Right cardiac atrium (tissue), 5 donors: Measurements from ENCODE around the gene SOX12. TPM values are rescaled to one million over a fixed set of nuclear protein-coding genes. Genes with fewer than 3 reads are reported as not detected.

Experiments used
- ATAC-seq, 2 donors: fragments of 200-7000 bp; cut with Tn5 transposase; one replicate each; pipeline versions ENCODE4 v1.8.0 to v1.9.1; 2020; ENCODE audit warnings: moderate library complexity in 2 of 2, mild to moderate bottlenecking in 1 of 2
- DNase-seq, 3 donors: peaks; one replicate each; pipeline ENCODE4 v3.0.0-alpha.2; 2020
- H3K27ac ChIP-seq: one replicate; pipeline ENCODE4 v1.5.1; 2013; ENCODE audit warnings: mild to moderate bottlenecking, low read length, control low read depth, moderate library complexity
- H3K27me3 ChIP-seq: one replicate; pipeline ENCODE4 v1.6.1; 2013; ENCODE audit not compliant: control insufficient read depth, insufficient read depth
- H3K4me1 ChIP-seq: one replicate; pipeline ENCODE4 v1.6.1; 2013; ENCODE audit warnings: low read length; ENCODE audit not compliant: control insufficient read depth, insufficient read depth
- H3K4me3 ChIP-seq: one replicate; pipeline ENCODE4 v1.5.1; 2013; ENCODE audit warnings: low read length, control low read depth
- H3K9me3 ChIP-seq: one replicate; pipeline ENCODE4 v1.6.1; 2013; ENCODE audit warnings: low read length; ENCODE audit not compliant: control insufficient read depth
- WGBS: extraction: QIAGEN DNeasy Blood & Tissue Kit; methylation state at CpG from one replicate; pipeline ENCODE4 v1.1.7; 2013; 5-methylcytosine and 5-hydroxymethylcytosine counted together
- intact Hi-C, 4 donors: fragments of 100-400 bp; cut with DNase I; formaldehyde crosslinking; loops; one replicate each; pipeline versions ENCODE4 v1.11.0 to v1.14.0; 2022 to 2023
- polyA plus RNA-seq: library from polyadenylated mRNA; stranded (reverse); fragments of 200-250 nt; gene quantifications from one replicate; pipeline ENCODE4 v1.2.3, GENCODE V29; 2013
- total RNA-seq, 4 donors: library from RNA; stranded (reverse); fragmentation: NEBNext Ultra II Directional; extraction: Animal tissue kit (Norgen Biotek cat#: 25700); gene quantifications; one replicate each; pipeline ENCODE4 v1.2.1, GENCODE V29; 2021
- donor health status: healthy with polysubstance abuse.
- donor health status: DM: no; HTN: yes; CAD: no.
- donor health status: DM: no; HTN: no; CAD: no.
- donor health status: DM: no; HTN: yes; CAD: no; lungs with severe emphysema.
- donor health status: DM: yes; HTN: yes; CAD: no.

Gene SOX12
- total and polyA plus RNA-seq, 5 donors: 5.1 to 13.7 (median 11.8) TPM

DNA sequence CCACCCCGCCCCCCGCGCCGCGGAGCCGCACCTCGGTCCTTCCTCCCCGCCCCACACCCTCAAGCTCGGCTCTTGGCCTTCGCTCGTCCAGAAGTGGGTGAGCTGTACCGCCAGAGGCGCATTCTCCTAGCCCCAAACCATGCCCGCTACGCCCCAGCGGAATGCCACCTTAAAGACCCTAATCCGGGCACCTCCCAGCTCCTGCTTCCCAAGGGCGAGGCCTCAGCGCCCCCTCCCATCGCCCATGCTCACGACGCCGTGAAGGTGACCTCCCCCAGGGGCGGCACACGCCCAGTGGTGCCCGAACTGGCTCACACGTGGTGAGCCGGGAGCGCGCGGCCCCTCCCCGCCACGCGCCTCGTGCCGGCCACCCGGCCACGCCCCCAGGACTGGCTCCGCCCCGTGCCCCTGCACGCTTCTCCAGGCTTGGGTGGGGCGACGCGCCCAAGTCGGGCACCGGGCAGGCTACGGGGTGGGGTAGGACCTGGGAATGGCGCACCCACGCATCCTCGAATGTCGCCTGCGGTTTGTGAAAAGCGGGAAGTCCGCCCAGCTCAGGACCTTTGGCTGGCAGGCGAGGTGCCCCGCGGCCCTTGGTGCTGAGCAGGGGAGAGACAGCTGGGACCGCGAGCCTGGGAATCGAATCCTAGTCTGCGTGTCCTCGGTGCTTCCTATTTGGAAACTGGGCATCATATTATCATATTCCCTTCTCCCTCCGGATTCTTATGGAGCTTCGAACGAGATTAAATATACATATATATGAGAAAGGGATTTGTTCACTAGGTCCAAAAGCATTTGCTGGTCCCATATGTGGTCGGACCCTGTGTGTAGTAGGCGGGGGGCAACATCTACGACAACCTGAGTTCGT, 941 bp upstream of the SOX12 start:
- WGBS: under 1% methylated on average over 68 of the region's 69 CpGs
- Histone ChIP-seq H3K27ac (peak overlapping the region; percentile 84), H3K4me3 (peak overlapping the region; percentile 79), H3K9me3 (no peaks in the 10 kb centered on the region), H3K27me3 (no peaks in the 10 kb centered on the region), H3K4me1 (no peaks in the 10 kb centered on the region)
- intact Hi-C loops: loop anchor here in 1 of 4 donors (10.0 kb wide), 1 partner anchor 50 kb away; no protein-coding TSS in a partner anchor
- peak; percentile 81 to 87 for ATAC-seq
- DNase-seq: peak; percentile 93 to 97 (median 97)

DNA sequence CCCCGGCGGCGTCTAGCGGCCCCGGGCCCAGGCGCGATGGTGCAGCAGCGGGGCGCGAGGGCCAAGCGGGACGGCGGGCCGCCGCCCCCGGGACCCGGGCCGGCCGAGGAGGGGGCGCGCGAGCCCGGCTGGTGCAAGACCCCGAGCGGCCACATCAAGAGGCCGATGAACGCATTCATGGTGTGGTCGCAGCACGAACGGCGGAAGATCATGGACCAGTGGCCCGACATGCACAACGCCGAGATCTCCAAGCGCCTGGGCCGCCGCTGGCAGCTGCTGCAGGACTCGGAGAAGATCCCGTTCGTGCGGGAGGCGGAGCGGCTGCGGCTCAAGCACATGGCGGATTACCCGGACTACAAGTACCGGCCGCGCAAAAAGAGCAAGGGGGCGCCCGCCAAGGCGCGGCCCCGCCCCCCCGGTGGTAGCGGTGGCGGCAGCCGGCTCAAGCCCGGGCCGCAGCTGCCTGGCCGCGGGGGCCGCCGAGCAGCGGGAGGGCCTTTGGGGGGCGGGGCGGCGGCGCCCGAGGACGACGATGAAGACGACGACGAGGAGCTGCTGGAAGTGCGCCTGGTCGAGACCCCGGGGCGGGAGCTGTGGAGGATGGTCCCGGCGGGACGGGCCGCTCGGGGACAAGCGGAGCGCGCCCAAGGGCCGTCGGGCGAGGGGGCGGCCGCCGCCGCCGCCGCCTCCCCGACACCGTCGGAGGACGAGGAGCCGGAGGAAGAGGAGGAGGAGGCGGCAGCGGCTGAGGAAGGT, 715 bp downstream of the SOX12 start:
- ATAC-seq (peak in 1 of 2 donors; percentile 0), DNase-seq (peak; percentile 78 to 92 (median 91))
- under 1% methylated on average over 103 of the region's 103 CpGs for WGBS
- no peaks in the 10 kb centered on the region for H3K9me3 ChIP-seq
- H3K27me3 ChIP-seq: no peaks in the 10 kb centered on the region
- H3K4me1 ChIP-seq: no peaks in the 10 kb centered on the region
- H3K27ac ChIP-seq: peak overlapping the region; percentile 89
- intact Hi-C loops: loop anchor here in 1 of 4 donors (10.0 kb wide), 1 partner anchor 51 kb away; no protein-coding TSS in a partner anchor
- peak overlapping the region; percentile 79 for H3K4me3 ChIP-seq

DNA sequence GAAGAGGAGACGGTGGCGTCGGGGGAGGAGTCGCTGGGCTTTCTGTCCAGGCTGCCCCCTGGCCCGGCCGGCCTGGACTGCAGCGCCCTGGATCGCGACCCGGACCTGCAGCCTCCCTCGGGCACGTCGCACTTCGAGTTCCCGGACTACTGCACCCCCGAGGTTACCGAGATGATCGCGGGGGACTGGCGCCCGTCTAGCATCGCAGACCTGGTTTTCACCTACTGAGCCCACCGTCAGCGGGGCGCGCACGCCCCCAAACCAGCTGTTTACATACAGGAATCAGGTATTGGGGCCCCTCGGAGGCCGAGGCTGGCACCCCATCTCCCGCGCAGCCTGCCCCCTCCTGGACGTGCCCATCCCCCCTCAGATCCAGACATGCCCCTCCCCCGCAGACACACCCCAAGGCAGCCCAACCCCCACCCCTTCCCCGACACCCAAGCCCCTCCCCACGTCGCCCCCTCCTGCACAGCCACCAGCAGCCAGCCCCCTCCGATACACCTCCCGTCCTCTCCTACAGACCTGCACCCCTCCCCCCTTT, 1.4 kb downstream of the SOX12 start:
- H3K27ac ChIP-seq: peak overlapping the region; percentile 89
- ATAC-seq (no peak), DNase-seq (no peak)
- intact Hi-C loops: loop anchor here in 1 of 4 donors (10.0 kb wide), 1 partner anchor 52 kb away; no protein-coding TSS in a partner anchor
- WGBS: 1% methylated on average over 38 of the region's 38 CpGs
- no peaks in the 10 kb centered on the region for H3K4me1 ChIP-seq
- H3K4me3 ChIP-seq: peak overlapping the region; percentile 79
- H3K9me3 ChIP-seq: no peaks in the 10 kb centered on the region
- H3K27me3 ChIP-seq: no peaks in the 10 kb centered on the region

DNA sequence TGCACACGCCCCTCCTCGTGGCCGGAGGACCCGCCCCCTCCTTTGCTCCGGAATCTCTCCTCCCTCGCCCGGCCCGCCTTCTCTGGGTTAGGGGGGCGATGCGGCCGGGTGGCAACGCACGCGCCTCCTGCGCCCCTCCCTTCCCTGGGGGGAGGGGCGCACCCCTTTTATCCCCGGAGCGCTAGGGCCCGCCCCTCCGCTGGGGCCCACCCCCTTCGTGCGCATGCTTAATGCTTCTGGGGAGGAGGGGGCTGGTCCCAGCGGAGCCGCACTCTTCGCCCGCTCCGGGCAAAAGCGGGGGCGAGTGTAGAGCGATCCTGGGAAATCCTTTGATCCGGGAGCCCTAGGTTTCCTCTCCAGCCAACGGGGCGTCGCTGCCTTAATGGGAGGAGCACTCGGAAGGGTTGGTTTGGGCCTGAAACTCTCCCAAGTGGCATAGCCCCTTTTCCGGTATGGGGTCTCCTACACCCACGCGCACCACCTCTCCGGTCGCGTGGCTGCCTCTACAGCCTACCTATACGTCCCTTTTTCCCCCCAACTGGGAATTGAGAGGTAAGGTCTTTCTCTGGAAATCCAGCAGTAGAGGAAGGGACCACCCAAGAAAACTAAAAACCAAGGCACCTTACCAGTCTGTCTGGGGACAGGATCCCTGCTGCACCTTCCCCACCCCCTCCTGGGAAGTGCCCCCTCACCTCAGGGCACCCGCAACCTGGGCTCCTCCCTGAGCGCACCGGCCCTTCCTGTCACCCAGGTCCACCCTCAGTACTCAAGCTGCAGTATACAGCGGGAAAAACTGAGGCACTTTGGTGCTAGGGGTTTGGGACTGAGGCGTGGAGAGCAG, 2.1 kb downstream of the SOX12 start:
- Histone ChIP-seq H3K9me3 (no peaks in the 10 kb centered on the region), H3K27me3 (no peaks in the 10 kb centered on the region), H3K27ac (peak overlapping the region; percentile 16), H3K4me1 (no peaks in the 10 kb centered on the region), H3K4me3 (peak overlapping the region; percentile 79)
- peak; percentile 58 to 65 for ATAC-seq
- intact Hi-C loops: loop anchor here in 1 of 4 donors (10.0 kb wide), 1 partner anchor 53 kb away; no protein-coding TSS in a partner anchor
- peak; percentile 88 to 95 (median 94) for DNase-seq
- WGBS: 5% methylated on average over 46 of the region's 47 CpGs

DNA sequence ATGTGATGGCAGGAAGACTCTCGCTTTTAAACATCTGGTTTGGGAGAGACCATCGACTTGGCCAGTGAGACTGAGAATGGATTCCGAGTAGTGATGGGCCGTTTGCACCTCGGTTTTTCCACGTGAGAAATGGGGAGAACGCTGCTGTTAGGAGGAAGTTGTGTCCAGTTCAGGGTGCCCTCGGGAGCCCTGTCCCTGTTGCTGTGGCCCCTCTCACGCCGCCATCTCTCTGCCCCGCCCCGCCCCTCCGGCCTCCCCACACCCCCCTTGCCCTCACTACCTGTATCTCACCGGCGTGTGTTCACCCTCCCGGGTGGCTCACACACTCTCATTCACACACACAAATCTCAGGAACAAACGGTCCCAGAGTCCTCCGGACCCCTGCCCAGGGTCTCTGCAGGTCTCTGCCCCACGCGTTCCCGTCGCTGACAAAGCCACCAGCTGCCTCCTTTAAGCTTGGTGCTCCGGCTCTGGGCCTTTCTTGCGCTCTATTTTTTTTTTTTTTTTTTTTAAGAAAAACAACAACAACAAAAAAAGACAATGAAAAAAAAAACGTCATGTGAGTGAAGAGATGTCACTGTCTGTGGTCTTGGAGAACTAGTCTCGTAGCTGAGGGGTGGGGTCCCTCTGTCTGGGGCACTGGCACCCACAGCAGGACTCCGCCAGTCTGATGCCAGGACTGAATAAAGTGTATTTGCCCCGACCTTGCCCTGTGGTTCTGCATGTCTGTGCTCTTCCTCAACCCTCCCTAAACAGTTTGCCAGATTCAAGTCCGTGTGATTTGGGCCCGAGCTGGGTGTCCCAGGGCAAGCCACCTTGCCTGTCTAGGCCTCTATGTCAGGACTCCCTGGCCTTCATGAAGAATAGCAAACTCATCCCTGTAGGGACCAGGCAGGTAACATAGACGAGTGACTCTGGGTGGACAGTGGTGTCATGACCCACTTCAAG, 2.9 kb downstream of the SOX12 start:
- DNase-seq: peak in 1 of 3 donors; percentile 59
- H3K27me3 ChIP-seq: no peaks in the 10 kb centered on the region
- H3K9me3 ChIP-seq: no peaks in the 10 kb centered on the region
- no peaks in the 10 kb centered on the region for H3K4me1 ChIP-seq
- no peak for ATAC-seq
- intact Hi-C loops: loop anchor here in 1 of 4 donors (10.0 kb wide), 1 partner anchor 54 kb away; no protein-coding TSS in a partner anchor
- 41% methylated on average over 31 of the region's 31 CpGs for WGBS
- peak overlapping the region; percentile 79 for H3K4me3 ChIP-seq
- H3K27ac ChIP-seq: peak overlapping the region; percentile 16

DNA sequence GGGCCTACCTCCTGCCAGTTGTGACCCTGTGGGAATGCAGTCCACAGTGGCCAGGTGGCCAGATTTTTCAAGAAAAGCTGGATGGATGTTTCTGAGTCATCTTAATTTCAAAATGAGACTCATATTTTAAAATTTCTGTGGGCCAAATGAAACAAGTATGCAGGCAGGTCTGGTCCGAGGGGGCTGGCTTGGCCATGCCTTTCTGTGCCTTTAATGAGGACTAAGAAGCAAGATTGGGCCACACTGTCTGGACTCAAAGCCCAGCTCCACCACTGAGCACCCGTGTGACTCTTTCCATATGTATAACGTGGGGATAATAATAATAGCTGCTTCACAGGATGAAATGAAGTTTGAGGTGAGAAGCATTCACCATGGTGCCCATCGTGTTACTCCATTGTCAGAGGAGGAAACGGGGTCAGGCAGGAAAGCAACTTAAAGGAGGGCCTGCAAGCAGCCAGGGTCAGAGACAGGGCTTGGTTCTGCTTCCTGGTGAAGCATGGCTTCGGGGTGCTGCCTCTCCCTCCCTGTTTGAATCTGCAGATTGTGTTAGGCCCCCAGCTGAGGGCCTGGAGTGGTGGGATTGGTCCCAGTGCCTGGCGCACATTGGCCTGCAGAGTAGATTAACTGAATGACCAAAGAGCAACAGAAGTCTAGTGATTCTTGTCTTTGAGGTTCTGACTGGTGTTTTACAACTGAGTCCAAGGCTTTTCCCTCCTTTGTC, 3.8 kb downstream of the SOX12 start:
- intact Hi-C loops: loop anchor here in 1 of 4 donors (10.0 kb wide), 1 partner anchor 54 kb away; no protein-coding TSS in a partner anchor
- H3K4me1 ChIP-seq: no peaks in the 10 kb centered on the region
- DNase-seq (no peak), ATAC-seq (no peak)
- 45% methylated on average over 7 of the region's 7 CpGs for WGBS
- no peaks in the 10 kb centered on the region for H3K9me3 ChIP-seq
- H3K27ac ChIP-seq: no peak overlapping the region
- no peaks in the 10 kb centered on the region for H3K27me3 ChIP-seq
- no peak overlapping the region for H3K4me3 ChIP-seq

DNA sequence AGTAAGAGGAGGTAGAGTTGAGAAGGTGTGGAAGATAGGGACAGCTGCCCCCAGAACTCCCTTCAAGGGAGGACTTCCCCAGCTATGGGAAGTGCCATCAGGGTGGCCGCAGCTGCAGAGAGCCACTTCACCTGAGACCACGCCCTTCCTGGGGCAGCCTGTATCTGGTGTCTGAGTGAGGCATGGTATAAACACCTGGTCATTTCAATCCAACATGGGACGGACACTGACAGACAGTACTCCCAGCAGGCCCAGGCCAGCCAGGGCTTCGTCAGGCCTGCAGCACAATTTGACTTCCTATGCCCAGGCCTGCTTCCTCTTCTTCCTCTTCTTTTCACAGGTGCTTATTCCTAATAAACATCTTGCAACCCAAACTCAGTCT, 4.5 kb downstream of the SOX12 start:
- intact Hi-C loops: loop anchor here in 2 of 4 donors (10.0 kb wide), 2 partner anchors 55 to 115 kb away; no protein-coding TSS in a partner anchor

DNA sequence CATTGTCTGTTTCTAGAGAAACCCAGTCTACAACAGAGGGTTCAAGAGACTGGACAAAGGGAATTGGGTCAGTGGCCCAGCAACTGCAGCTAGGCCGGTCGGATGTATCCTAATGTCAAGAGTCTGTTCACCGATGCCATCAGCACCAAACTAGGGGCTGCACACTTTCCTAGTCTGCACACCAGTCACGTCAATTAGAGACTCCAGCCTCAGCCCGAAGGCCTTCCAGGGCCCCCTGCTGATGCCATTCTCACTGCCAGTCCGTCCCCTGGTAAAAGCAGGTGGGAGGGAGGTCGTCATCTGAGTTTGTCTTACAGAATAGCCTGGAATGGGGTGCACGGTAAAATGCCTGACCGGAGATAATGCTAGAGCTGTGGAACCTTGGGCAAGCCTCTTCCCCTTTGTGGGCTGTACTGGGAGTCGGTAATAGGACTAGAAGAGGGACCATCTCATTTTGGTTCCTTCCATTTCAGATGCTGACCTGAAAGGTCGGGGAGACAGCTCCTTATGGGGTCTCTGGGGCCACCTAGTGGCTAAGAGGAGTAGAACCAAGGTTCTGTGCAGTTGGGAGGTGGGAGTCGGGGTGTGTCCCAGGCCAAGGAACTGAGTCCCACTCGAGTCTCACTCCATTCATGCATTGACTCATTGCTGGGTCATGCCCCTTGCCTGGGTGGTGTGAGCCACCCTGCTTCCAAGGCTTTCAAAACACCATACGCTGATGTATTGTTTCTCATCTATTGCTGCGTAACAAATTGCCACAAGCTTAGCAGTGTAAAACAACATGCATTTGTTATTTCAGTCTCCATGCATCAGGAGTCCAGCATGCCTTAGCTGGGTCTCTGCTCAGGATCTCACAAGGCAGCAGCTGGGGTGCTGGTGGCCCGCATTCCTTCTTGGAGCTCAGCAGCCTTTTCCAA, 5.1 kb downstream of the SOX12 start:
- peak; percentile 2 to 15 for ATAC-seq
- no peak overlapping the region for H3K4me3 ChIP-seq
- WGBS: 45% methylated on average over 16 of the region's 16 CpGs
- intact Hi-C loops: loop anchor here in 1 of 4 donors (10.0 kb wide), 1 partner anchor 116 kb away; no protein-coding TSS in a partner anchor
- H3K27me3 ChIP-seq: no peaks in the 10 kb centered on the region
- H3K4me1 ChIP-seq: no peaks in the 10 kb centered on the region
- H3K9me3 ChIP-seq: no peaks in the 10 kb centered on the region
- H3K27ac ChIP-seq: no peak overlapping the region
- DNase-seq: peak in 1 of 3 donors; percentile 69

More for the DNA sequence above, 4.5 kb downstream of the SOX12 start:
- H3K9me3 ChIP-seq: no peaks in the 10 kb centered on the region
- no peaks in the 10 kb centered on the region for H3K27me3 ChIP-seq
- WGBS: 78% methylated on average over 4 of the region's 4 CpGs
- no peak overlapping the region for H3K27ac ChIP-seq
- DNase-seq (no peak), ATAC-seq (no peak)
- H3K4me1 ChIP-seq: no peaks in the 10 kb centered on the region
- no peak overlapping the region for H3K4me3 ChIP-seq
